Measurements from ENCODE around the gene PUM2.

DNA sequence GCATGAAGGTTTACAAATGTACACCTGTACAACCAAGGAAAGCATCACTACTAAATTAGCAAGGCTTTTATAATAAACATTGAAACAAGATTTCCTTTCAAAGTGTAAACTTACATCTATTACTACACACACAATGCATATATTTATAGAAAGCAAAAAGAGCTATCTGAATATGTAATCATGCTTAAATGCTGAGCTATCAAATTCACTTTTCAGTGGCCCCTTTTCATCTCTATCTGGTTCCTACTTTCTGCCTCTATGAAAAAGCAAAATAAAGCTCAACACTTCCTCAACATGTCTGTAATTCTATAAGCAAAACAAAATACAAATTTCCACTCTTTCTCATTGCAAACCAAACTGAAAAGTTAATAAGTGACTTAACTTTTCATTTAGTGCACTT is 100.2 kb downstream of the PUM2 start:
- TF ChIP-seq, protein P1, sequence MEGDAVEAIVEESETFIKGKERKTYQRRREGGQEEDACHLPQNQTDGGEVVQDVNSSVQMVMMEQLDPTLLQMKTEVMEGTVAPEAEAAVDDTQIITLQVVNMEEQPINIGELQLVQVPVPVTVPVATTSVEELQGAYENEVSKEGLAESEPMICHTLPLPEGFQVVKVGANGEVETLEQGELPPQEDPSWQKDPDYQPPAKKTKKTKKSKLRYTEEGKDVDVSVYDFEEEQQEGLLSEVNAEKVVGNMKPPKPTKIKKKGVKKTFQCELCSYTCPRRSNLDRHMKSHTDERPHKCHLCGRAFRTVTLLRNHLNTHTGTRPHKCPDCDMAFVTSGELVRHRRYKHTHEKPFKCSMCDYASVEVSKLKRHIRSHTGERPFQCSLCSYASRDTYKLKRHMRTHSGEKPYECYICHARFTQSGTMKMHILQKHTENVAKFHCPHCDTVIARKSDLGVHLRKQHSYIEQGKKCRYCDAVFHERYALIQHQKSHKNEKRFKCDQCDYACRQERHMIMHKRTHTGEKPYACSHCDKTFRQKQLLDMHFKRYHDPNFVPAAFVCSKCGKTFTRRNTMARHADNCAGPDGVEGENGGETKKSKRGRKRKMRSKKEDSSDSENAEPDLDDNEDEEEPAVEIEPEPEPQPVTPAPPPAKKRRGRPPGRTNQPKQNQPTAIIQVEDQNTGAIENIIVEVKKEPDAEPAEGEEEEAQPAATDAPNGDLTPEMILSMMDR (IDR thresholded peaks at IDR 0.05) = no peak
- TF ChIP-seq EP300 (IDR thresholded peaks at IDR 0.05) (no peak), POLR2AphosphoS5 (IDR thresholded peaks at IDR 0.05) (no peak)
